Panc1 (cell line): ENCODE data around the gene MYCBP2. TPM values are rescaled to one million over a fixed set of nuclear protein-coding genes. Genes with fewer than 3 reads are reported as not detected.

ENCODE experiments used
- ATAC-seq: fragments of 200-7000 bp; cut with Tn5 transposase; 2 replicates; pipeline ENCODE4 v1.9.1; 2020; ENCODE audit warnings: mild to moderate bottlenecking, moderate library complexity
- BruUV-seq: library from RNA; stranded (reverse); fragments of 400-500 nt; replicated peaks from 2 replicates; lab custom pipeline; 2021; lab: Mats Ljungman, UMichigan
- CTCF ChIA-PET: fragments of 300-600 bp; sonication (Branson Sonifier 250); formaldehyde crosslinking; loops from one replicate; lab custom pipeline; 2022; ENCODE audit warnings: antibody characterized with exemption; lab: Charles Lee
- POLR2A ChIA-PET: fragments of 300-600 bp; sonication (Branson Sonifier 250); formaldehyde crosslinking; loops from one replicate; lab custom pipeline; 2022; ENCODE audit warnings: antibody characterized with exemption; lab: Charles Lee
- DNase-seq: peaks from one replicate; pipeline ENCODE4 v3.0.0-alpha.2; 2010; ENCODE audit warnings: low read depth, low spot score
- H3K27ac ChIP-seq: 2 replicates; pipeline ENCODE4 v1.5.1; 2011; ENCODE audit warnings: mild to moderate bottlenecking, low read length, inconsistent platforms
- H3K27me3 ChIP-seq: fragments of 200-500 bp; sonication (Bioruptor generic); 2 replicates; pipeline ENCODE4 v1.6.0; 2014; ENCODE audit warnings: low read length, inconsistent platforms; ENCODE audit not compliant: control insufficient read depth, insufficient read depth
- H3K36me3 ChIP-seq: fragments of 200-500 bp; sonication (Bioruptor generic); 2 replicates; pipeline ENCODE4 v1.5.1; 2014; ENCODE audit warnings: inconsistent platforms, mild to moderate bottlenecking, low read length, moderate library complexity; ENCODE audit not compliant: control insufficient read depth, insufficient read depth
- H3K4me1 ChIP-seq: 2 replicates; pipeline ENCODE4 v1.5.1; 2011; ENCODE audit warnings: inconsistent platforms, mild to moderate bottlenecking, low read length, moderate library complexity; ENCODE audit not compliant: control insufficient read depth, insufficient read depth
- H3K4me3 ChIP-seq, 2 experiments: 2 replicates each; pipeline ENCODE4 v1.5.1; 2011 to 2012; ENCODE audit warnings: low read depth in 2 of 2, low read length in 2 of 2, mild to moderate bottlenecking in 2 of 2, inconsistent platforms in 1 of 2, moderate library complexity in 1 of 2
- H3K9me3 ChIP-seq: fragments of 200-500 bp; sonication (Bioruptor generic); 2 replicates; pipeline ENCODE4 v1.5.1; 2014; ENCODE audit warnings: low read depth, mild to moderate bottlenecking, inconsistent platforms, low read length, moderate library complexity; ENCODE audit not compliant: control insufficient read depth, insufficient read depth
- POLR2AphosphoS5 ChIP-seq: IDR thresholded peaks from 2 replicates; pipeline ENCODE4 v1.6.1; 2012; ENCODE audit warnings: mild to moderate bottlenecking, low read depth, low read length, moderate library complexity
- SIN3A ChIP-seq: IDR thresholded peaks from 2 replicates; pipeline ENCODE4 v1.6.1; 2012; ENCODE audit warnings: low read depth, mild to moderate bottlenecking, low read length, moderate library complexity, borderline replicate concordance; ENCODE audit not compliant: insufficient read depth
- TCF7L2 ChIP-seq: IDR thresholded peaks from 2 replicates; pipeline ENCODE4 v1.6.1; 2011; ENCODE audit warnings: mild to moderate bottlenecking, low read depth, low read length, inconsistent platforms
- in situ Hi-C: cut with HindIII; loops from 2 replicates; pipeline ENCODE4 v1.10.0; 2016; ENCODE audit warnings: low sequenced_read_pairs, low pct_unique_long_range_greater_than_20kb
- intact Hi-C: fragments of 100-400 bp; cut with micrococcal nuclease; formaldehyde crosslinking; loops from one replicate; pipeline ENCODE4 v1.10.0; 2022; ENCODE audit not compliant: unreplicated experiment
- total RNA-seq: library from RNA; stranded (reverse); gene quantifications from one replicate; pipeline ENCODE4 v1.2.1, GENCODE V29; 2021; ENCODE audit not compliant: unreplicated experiment
- TF ChIP-seq, protein P1 (sequence below): fragments of 450-650 bp; IDR thresholded peaks from 2 replicates; pipeline ENCODE4 v1.5.1; 2017; ENCODE audit warnings: mild to moderate bottlenecking
- TF ChIP-seq, protein P2 (sequence below), 2 experiments: IDR thresholded peaks; 2 replicates each; pipeline ENCODE4 v1.6.1; 2011 to 2012; ENCODE audit warnings: low read depth in 2 of 2, control low read depth in 1 of 2, low read length in 1 of 2, mild to moderate bottlenecking in 1 of 2, moderate library complexity in 1 of 2; ENCODE audit not compliant: insufficient read depth in 1 of 2

The MYCBP2 gene
- total RNA-seq, 1 experiment from 2014 or later, result 41.4 TPM

DNA sequence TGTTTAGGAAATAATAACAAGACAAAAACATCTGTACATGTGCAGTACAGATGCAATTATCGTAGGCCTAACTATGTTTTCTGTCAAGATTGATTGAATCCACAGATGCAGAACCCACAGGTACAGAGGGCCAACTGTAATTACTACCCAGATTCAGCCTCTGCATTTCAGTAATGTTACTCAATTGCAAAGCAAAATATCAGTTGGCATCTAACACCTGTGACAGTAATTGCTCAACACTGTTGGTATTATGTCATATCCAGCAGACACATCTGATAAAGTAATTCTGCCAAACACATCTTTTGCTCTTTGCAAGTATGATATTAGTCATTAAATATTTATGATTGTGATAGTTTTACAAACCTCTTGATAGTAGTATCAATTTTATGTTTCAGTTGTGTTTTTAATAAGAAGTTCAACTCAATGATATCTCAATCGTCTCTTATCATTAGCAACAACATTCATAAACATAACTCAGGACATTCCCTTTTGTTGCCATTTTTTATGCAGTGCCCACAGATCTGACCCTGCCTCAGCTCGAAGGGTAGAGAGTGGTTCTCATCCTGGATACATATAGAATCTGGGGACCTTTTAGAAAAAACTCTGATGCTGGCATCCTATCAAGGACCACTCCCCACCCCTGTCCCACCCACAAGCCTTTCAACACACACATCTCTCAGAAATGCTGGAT lies 104.7 kb downstream of the MYCBP2 start:
- Histone ChIP-seq H3K27ac (no peak overlapping the region), H3K27me3 (no peaks in the 10 kb centered on the region), H3K4me3 (no peak overlapping the region), H3K4me1 (no peaks in the 10 kb centered on the region), H3K9me3 (no peaks in the 10 kb centered on the region), H3K36me3 (no peaks in the 10 kb centered on the region)
- intact Hi-C loops (no loop called here), in situ Hi-C loops (no loop called here)
- no peak for TF ChIP-seq SIN3A
- TF ChIP-seq POLR2AphosphoS5, result no peak
- TF ChIP-seq TCF7L2, result no peak
- TF ChIP-seq, protein P1, sequence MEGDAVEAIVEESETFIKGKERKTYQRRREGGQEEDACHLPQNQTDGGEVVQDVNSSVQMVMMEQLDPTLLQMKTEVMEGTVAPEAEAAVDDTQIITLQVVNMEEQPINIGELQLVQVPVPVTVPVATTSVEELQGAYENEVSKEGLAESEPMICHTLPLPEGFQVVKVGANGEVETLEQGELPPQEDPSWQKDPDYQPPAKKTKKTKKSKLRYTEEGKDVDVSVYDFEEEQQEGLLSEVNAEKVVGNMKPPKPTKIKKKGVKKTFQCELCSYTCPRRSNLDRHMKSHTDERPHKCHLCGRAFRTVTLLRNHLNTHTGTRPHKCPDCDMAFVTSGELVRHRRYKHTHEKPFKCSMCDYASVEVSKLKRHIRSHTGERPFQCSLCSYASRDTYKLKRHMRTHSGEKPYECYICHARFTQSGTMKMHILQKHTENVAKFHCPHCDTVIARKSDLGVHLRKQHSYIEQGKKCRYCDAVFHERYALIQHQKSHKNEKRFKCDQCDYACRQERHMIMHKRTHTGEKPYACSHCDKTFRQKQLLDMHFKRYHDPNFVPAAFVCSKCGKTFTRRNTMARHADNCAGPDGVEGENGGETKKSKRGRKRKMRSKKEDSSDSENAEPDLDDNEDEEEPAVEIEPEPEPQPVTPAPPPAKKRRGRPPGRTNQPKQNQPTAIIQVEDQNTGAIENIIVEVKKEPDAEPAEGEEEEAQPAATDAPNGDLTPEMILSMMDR, result no peak
- TF ChIP-seq, protein P2, sequence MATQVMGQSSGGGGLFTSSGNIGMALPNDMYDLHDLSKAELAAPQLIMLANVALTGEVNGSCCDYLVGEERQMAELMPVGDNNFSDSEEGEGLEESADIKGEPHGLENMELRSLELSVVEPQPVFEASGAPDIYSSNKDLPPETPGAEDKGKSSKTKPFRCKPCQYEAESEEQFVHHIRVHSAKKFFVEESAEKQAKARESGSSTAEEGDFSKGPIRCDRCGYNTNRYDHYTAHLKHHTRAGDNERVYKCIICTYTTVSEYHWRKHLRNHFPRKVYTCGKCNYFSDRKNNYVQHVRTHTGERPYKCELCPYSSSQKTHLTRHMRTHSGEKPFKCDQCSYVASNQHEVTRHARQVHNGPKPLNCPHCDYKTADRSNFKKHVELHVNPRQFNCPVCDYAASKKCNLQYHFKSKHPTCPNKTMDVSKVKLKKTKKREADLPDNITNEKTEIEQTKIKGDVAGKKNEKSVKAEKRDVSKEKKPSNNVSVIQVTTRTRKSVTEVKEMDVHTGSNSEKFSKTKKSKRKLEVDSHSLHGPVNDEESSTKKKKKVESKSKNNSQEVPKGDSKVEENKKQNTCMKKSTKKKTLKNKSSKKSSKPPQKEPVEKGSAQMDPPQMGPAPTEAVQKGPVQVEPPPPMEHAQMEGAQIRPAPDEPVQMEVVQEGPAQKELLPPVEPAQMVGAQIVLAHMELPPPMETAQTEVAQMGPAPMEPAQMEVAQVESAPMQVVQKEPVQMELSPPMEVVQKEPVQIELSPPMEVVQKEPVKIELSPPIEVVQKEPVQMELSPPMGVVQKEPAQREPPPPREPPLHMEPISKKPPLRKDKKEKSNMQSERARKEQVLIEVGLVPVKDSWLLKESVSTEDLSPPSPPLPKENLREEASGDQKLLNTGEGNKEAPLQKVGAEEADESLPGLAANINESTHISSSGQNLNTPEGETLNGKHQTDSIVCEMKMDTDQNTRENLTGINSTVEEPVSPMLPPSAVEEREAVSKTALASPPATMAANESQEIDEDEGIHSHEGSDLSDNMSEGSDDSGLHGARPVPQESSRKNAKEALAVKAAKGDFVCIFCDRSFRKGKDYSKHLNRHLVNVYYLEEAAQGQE (IDR thresholded peaks at IDR 0.05; ENCODE audit: insufficient read depth in 1 of 2, low read depth in 2 of 2, low read length in 1 of 2), result no peak
- DNase-seq, result no peak
- BruUV-seq, result no TSS peak
- ChIA-PET POLR2A (no interaction called here), CTCF (no interaction called here)
- ATAC-seq, result no peak

DNA sequence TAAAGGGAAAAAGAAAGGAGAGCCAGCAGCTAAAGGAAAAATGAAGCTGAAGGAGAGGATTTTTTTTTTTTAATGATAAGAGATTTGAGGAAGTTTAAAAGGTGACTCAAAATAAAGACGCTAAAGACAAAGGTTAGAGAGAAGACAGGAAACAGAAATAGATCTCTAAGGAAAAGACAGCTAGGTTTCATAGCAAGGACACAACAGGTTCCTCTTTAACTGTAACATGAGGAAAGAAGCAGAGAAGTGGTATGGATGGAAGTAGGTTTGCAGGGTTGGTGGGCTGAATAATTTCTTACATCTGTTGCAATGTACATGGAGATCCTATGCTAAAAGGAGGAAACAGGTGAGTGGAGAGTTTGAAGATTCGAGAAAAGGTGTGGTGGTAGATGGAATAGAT lies 107.5 kb downstream of the MYCBP2 start:
- POLR2A ChIA-PET, result no interaction called here
- H3K27ac ChIP-seq, result no peak overlapping the region
- intact Hi-C loops, result no loop called here
- H3K4me1 ChIP-seq, result no peaks in the 10 kb centered on the region
- no peak for DNase-seq
- no peaks in the 10 kb centered on the region for H3K27me3 ChIP-seq
- H3K4me3 ChIP-seq, result no peak overlapping the region
- in situ Hi-C loops, result no loop called here
- no TSS peak for BruUV-seq
- CTCF ChIA-PET, result no interaction called here
- no peaks in the 10 kb centered on the region for H3K9me3 ChIP-seq
- no peaks in the 10 kb centered on the region for H3K36me3 ChIP-seq
- TF ChIP-seq, protein P2 (IDR thresholded peaks at IDR 0.05; ENCODE audit: insufficient read depth in 1 of 2, low read depth in 2 of 2, low read length in 1 of 2), result no peak
- TF ChIP-seq SIN3A, result no peak
- no peak for TF ChIP-seq POLR2AphosphoS5
- TF ChIP-seq, protein P1, result no peak
- no peak for TF ChIP-seq TCF7L2
- no peak for ATAC-seq
